OCI-LY3 (cell line): ENCODE results near the gene MUC13.
A peak's percentile ranks its signal among the peaks of the same experiment; 100 is the strongest.

Source experiments
- H2AFZ ChIP-seq: fragments of 200-600, 300-600 bp; shearing (Covaris generic); 2 replicates; pipeline ENCODE4 v1.6.0; 2014; ENCODE audit warnings: antibody characterized with exemption, low read depth, low read length
- H3K27ac ChIP-seq: fragments of 200-600, 300-600 bp; sonication (generic); 2 replicates; pipeline ENCODE4 v1.5.1; 2014; ENCODE audit warnings: mild to moderate bottlenecking, low read length, moderate library complexity, mixed read lengths
- H3K27me3 ChIP-seq: fragments of 200-600, 300-600 bp; sonication (generic); 2 replicates; pipeline ENCODE4 v1.6.1; 2014; ENCODE audit warnings: low read depth, low read length, mixed read lengths
- H3K36me3 ChIP-seq: fragments of 200-600, 300-600 bp; sonication (generic); replicated peaks from 2 replicates; pipeline ENCODE3; 2014; ENCODE audit warnings: low read depth, low read length, mixed read lengths
- H3K4me1 ChIP-seq: fragments of 300-600, 200-600 bp; sonication (generic); 2 replicates; pipeline ENCODE4 v1.6.1; 2014; ENCODE audit warnings: low read length, mixed read lengths
- H3K4me2 ChIP-seq: fragments of 200-600, 300-600 bp; sonication (generic); 2 replicates; pipeline ENCODE4 v1.6.1; 2014; ENCODE audit warnings: low read length, mixed read lengths
- H3K4me3 ChIP-seq: fragments of 300-600, 200-600 bp; sonication (generic); 2 replicates; pipeline ENCODE4 v1.5.1; 2014; ENCODE audit warnings: antibody characterized with exemption, mild to moderate bottlenecking, low read length, moderate library complexity
- H3K79me2 ChIP-seq: fragments of 300-600, 200-600 bp; shearing (Covaris generic); 2 replicates; pipeline ENCODE4 v1.6.1; 2014; ENCODE audit warnings: mild to moderate bottlenecking, low read length, mixed read lengths
- H3K9ac ChIP-seq: fragments of 300-600, 200-600 bp; shearing (Covaris generic); 2 replicates; pipeline ENCODE4 v1.6.0; 2014; ENCODE audit warnings: mild to moderate bottlenecking, low read length, moderate library complexity
- H3K9me3 ChIP-seq: fragments of 200-600, 300-600 bp; shearing (Covaris generic); 2 replicates; pipeline ENCODE4 v1.6.1; 2014; ENCODE audit warnings: low read length, mixed read lengths; ENCODE audit not compliant: insufficient read depth
- H4K20me1 ChIP-seq: fragments of 200-600, 300-600 bp; sonication (generic); 2 replicates; pipeline ENCODE4 v1.6.1; 2016; ENCODE audit warnings: low read length, mixed read lengths; ENCODE audit not compliant: insufficient read depth
- EZH2phosphoT487 ChIP-seq: fragments of 200-600 bp; shearing (Covaris generic); IDR thresholded peaks from 2 replicates; pipeline ENCODE4 v1.6.1; 2018; ENCODE audit warnings: antibody characterized with exemption, mixed run types, low read depth
- TF ChIP-seq, protein P1 (sequence below): fragments of 200-600, 300-600 bp; sonication (generic); IDR thresholded peaks from 2 replicates; pipeline ENCODE4 v1.5.1; 2014; ENCODE audit warnings: antibody characterized with exemption, low read length, low read depth

Gene MUC13

DNA sequence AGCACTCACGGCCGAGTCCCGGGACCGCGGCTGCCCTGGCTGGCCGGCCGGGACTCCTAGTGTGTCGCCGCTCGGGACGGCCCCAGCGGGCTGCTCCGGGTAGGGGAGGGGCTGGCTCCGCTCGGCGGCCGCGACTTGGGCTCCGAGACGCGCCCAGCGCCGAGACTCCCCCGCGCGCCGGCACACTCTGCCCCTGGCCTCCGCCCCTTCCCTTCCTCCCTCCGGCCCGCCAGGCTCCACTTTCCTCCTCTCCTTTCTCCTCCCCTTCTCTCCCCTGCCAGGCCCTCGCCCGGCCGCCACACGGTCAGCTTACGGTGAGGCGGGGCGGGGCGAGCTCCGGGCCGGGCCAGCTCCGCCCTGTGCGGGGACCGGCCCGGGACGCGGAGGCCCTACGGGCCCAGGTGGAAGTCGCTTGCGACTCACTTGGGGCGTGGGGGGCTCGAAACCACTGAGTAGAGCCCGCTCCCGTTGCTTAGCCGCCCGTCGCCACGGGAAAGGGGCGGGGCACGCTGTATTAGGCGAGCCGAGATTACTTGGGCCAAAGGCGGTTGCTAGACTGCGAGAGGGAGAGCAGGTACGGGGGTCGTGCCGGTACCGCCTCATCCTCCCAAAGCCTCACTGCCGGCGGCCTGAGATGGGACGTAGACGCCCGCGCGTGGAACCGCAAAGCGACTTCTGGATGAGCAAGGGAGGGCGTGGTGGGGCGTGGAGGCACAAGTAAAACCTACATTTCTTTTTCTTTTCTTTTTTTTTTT, 47.2 kb downstream of the MUC13 start, which contains the start of gene ITGB5:
ITGB5 (minus strand) TSS at position 189 of the 755 bp plus-strand sequence. CDS start 365 bp downstream, outside the sequence.
- H3K9ac ChIP-seq, result peak within 1 kb of the TSS; percentile 63
- no peaks in the 10 kb centered on the region for H3K79me2 ChIP-seq
- H3K27ac ChIP-seq, result no peak within 1 kb of the TSS
- TF ChIP-seq EZH2phosphoT487, result no peak
- TF ChIP-seq, protein P1, sequence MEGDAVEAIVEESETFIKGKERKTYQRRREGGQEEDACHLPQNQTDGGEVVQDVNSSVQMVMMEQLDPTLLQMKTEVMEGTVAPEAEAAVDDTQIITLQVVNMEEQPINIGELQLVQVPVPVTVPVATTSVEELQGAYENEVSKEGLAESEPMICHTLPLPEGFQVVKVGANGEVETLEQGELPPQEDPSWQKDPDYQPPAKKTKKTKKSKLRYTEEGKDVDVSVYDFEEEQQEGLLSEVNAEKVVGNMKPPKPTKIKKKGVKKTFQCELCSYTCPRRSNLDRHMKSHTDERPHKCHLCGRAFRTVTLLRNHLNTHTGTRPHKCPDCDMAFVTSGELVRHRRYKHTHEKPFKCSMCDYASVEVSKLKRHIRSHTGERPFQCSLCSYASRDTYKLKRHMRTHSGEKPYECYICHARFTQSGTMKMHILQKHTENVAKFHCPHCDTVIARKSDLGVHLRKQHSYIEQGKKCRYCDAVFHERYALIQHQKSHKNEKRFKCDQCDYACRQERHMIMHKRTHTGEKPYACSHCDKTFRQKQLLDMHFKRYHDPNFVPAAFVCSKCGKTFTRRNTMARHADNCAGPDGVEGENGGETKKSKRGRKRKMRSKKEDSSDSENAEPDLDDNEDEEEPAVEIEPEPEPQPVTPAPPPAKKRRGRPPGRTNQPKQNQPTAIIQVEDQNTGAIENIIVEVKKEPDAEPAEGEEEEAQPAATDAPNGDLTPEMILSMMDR, result no peak
- H3K4me3 ChIP-seq, result peak within 1 kb of the TSS; percentile 85
- peaks cover 10% of the 10 kb centered on the region for H3K4me1 ChIP-seq
- peak within 1 kb of the TSS; percentile 81 for H3K4me2 ChIP-seq
- H3K9me3 ChIP-seq, result no peaks in the 10 kb centered on the region
- H2AFZ ChIP-seq, result peak within 1 kb of the TSS; percentile 77
- peaks cover 10% of the 10 kb centered on the region for H3K27me3 ChIP-seq
- H4K20me1 ChIP-seq, result no peaks in the 10 kb centered on the region
- H3K36me3 ChIP-seq, result no peaks in the 10 kb centered on the region

DNA sequence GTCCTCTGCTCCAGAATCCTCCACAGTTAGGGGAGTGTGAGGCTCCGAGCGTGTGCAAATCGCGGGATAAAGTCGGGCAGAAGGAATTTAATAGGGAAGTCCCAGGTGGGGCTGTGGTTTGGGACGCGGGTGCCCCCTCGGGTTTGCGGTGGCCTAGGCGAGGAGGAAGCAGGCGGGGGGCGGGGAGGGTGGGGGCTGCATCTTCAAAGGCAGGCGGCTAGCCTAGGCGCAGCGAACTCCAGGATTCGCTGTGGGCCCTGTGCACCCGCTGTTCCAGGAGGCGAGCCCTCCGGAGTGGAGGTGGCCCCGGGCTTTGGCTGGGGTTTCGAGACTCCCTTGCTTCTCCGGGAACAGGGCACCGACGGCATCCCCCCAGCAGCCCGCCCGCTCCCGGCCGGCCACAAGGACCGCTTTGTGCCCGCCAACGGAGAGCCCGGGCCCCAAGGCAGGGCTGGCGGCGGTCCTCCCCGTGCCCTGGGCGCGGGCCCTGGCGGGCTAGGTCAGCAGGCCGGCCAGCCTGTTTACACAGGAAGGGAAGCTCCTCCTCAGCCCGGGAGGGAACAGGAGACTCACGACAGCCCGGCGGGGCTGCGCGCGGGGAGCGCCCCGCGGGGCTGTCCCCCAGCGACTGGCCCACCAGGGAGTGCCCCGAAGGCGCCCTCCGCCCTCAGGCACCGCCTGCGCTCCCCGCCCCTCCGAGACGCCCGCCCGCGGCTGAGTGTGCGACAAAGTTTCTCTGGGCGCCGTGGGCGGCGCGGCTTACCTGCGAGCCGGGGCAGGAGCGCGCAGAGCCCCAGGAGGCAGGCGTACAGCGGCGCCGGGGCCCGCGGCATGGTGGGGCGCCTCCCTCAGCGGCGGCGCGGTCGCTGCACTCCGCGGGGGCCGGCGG, 48.1 kb downstream of the MUC13 start:
- Histone ChIP-seq H3K4me1 (peaks cover 7% of the 10 kb centered on the region), H3K27me3 (peaks cover 10% of the 10 kb centered on the region), H2AFZ (peak overlapping the region; percentile 77), H3K36me3 (no peaks in the 10 kb centered on the region), H3K9me3 (no peaks in the 10 kb centered on the region), H4K20me1 (no peaks in the 10 kb centered on the region), H3K79me2 (no peaks in the 10 kb centered on the region), H3K4me2 (peak overlapping the region; percentile 70), H3K27ac (no peak overlapping the region), H3K9ac (peak overlapping the region; percentile 43; the same call in 1 of the 2 replicates), H3K4me3 (peak overlapping the region; percentile 85)
- TF ChIP-seq, protein P1, result no peak
- no peak for TF ChIP-seq EZH2phosphoT487

DNA sequence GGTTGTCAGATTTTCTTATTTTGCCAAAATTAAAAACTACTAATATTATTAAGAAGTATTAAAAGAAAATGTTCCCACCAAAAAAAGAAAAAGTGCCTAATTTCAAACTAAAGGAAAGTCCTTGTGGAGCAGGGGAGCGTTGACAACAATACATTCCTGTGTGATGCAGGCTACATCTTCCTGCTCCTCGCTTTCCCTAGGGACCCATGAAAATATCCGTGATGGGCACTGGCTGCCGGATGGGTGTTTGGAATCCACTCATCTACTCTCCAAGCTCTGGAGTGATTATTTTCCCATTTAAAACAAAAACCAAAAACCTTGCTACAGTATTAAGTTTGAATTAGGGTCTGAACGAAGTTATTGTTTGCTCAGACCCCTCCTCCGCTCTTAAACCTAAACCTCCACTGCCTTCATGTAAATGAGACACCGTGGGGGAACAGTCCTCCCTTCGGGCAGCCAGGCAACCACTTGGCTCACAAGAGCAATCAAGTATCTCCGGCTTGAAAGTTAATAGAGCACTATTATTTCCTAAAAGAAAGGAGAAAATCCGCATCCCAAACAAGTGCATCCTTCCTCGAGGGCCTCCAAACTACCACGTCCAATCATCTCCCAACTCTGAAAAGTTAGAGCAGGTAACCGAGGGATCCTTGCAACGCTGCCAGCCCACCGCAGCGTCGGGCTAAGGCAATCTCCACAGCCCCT, 48.9 kb downstream of the MUC13 start:
- H4K20me1 ChIP-seq, result no peaks in the 10 kb centered on the region
- no peaks in the 10 kb centered on the region for H3K36me3 ChIP-seq
- no peaks in the 10 kb centered on the region for H3K79me2 ChIP-seq
- no peaks in the 10 kb centered on the region for H3K9me3 ChIP-seq
- no peak overlapping the region for H3K27ac ChIP-seq
- no peak overlapping the region for H3K4me3 ChIP-seq
- peaks cover 10% of the 10 kb centered on the region for H3K27me3 ChIP-seq
- H2AFZ ChIP-seq, result no peak overlapping the region
- TF ChIP-seq, protein P1, result no peak
- no peak for TF ChIP-seq EZH2phosphoT487
- no peak overlapping the region for H3K9ac ChIP-seq
- H3K4me1 ChIP-seq, result peaks cover 3% of the 10 kb centered on the region; the same call in 1 of the 2 replicates
- peak overlapping the region; percentile 35 for H3K4me2 ChIP-seq
